Measurements from ENCODE around the gene ACSBG1.

- TF ChIP-seq EZH2 (IDR thresholded peaks at IDR 0.05; ENCODE audit: insufficient read depth, poor library complexity, severe bottlenecking), result no peak
- TF ChIP-seq EZH2phosphoT487 (IDR thresholded peaks at IDR 0.05; ENCODE audit: insufficient read depth, low read depth), result no peak
These were observed 77.7 kb downstream of the ACSBG1 start for GRCh38 chr15:78156653-78157052.

All from GM23248 (cell line).